NCI-H69 (cell line): Measurements from ENCODE around the gene USE1.

ENCODE experiments used
- DNase-seq: peaks from one replicate; lab custom pipeline; 2025; lab: John Stamatoyannopoulos, UW

Gene USE1

GRCh38 chr19:17235971-17236777 is 21.0 kb downstream of the USE1 start:
- DNase-seq, result peak; percentile 90

GRCh38 chr19:17236811-17237543 is 21.8 kb downstream of the USE1 start:
- DNase-seq, result peak; percentile 24

- no peak for DNase-seq
These were observed 22.9 kb downstream of the USE1 start for GRCh38 chr19:17237747-17238706.

DNA sequence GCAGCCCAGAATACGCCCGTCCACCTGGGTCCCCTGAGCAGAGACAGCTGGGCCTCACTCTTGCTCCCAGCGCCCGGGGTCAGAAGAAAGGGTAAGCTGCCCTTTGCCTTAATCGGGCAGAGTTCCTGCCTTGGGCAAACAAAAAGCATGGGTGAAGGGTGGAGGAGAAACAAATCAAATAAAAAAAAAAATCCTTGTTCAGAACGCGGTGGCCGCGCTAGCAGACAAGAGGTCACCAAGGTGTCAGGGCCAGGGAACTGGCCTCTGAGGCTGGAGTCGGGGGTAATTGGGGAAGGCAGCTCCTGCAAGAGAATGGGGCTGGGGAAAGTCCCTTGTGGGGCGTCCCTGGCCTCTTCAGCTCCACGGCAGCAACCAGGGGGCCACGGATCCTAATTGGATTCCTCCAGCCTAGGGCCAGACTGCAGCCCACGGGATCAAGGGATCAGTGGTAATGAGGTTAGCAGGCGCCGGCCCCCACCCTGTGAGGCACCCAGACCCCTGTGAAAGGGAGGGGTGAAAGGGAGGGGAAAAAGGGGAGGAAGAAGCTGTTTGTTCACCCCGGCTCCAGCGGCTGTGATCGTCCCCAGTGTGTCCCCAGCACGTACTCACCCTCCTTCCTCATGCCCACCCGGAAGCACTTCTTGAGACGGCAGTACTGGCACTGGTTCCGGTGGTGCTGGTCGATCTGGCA is 25.1 kb downstream of the USE1 start:
- DNase-seq, result no peak

GRCh38 chr19:17240826-17241399 is 25.8 kb downstream of the USE1 start:
- DNase-seq, result no peak

- no peak for DNase-seq
These were observed 27.5 kb downstream of the USE1 start for GRCh38 chr19:17242431-17243208.

GRCh38 chr19:17243211-17243829 is 28.2 kb downstream of the USE1 start:
- DNase-seq, result no peak

- DNase-seq, result no peak
These were observed 28.9 kb downstream of the USE1 start for GRCh38 chr19:17243830-17244617.

- peak; percentile 58 for DNase-seq
These were observed 29.7 kb downstream of the USE1 start for GRCh38 chr19:17244618-17245534.

DNA sequence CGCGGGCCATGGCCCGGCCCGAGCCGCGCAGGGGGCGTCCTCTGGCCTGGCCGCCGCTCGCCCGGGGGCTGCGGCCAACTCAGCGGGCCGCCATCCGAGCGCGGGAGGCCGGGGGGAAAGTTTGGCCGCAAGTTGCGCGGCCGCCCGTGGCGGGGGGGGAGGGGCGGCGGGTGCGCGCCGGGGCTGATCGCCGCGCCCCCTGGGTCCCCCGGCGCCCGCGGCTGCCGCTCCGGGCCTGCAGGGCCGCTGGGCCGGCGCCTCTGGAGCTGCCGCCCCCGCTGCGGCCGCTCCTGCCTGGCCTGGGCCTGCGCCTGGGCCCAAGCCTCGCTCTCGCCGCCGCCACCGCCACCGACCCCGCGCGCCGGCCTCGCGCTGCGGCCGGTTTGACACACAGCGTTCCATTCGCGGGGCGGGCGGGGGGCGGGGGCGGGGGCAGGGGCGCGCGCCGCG is 30.4 kb downstream of the USE1 start, which contains the start of gene NR2F6:
Gene NR2F6, minus strand, starts transcription at position 385 of the 450 bp plus-strand sequence. CDS start 699 bp downstream, outside the sequence.
- DNase-seq, result no peak

DNA sequence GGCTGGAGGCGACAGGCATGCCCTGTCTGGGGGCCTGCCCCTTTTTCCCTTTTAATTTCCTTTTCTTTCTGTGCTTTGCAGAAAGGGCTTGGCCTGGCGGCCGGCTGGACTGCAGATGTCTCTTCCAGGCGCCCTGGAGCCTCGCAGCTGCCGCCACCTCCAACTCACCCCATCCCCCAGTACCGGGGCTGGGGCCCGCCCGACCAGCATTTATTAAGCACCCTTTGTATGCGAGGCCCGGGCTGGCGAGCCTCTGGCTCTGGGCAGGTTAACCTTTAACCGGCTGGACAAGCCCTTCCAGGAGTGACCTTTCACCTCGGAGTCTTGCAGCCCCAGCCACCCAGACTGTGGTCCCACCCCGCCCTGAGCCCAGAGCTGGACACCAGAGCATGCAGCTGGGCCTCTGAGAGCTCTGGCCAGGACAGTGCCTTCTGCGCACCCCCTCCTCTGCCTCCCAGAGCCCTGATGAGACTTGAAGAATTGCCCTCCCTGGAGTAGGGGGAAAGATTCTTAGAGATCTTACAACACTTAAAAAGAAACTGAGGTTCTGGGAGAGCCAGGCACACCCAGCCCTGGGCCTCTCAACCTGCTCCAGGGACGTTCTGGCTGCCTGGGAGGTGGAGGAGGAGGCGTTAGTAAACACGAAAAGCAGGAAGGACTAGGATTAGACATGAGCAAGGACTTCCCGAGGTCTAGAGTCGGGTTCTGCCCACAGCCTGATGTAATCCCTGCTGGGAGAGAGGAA is 31.7 kb downstream of the USE1 start:
- peak; percentile 83 for DNase-seq

- peak; percentile 69 for DNase-seq
These were observed 33.0 kb downstream of the USE1 start for GRCh38 chr19:17248011-17248776.

- no peak for DNase-seq
These were observed 34.9 kb downstream of the USE1 start for GRCh38 chr19:17249887-17250548.

GRCh38 chr19:17254636-17255035 is 39.5 kb downstream of the USE1 start:
- no peak for DNase-seq

DNA sequence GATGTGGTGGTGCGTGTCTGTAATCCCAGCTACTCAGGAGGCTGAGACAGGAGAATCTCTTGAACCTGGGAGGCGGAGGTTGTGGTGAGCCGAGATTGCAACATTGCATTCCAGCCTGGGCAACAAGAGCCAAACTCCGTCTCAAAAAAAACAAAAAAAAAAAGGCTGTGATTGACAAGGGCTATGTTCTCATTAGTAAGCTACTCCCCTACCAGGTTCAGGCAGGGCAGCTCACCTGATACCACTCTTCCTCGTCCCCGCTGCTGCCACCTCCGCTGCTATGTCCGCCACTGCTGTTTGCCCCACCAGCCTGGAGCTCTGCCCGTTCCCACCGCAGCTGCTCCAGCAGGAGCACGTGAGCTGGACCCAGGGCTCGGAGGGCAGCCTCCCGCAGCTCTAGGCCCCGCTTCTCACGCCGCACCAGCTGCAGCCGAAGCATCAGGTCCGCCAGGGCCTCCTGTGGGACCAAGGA is 40.0 kb downstream of the USE1 start:
- peak; percentile 53 for DNase-seq

DNA sequence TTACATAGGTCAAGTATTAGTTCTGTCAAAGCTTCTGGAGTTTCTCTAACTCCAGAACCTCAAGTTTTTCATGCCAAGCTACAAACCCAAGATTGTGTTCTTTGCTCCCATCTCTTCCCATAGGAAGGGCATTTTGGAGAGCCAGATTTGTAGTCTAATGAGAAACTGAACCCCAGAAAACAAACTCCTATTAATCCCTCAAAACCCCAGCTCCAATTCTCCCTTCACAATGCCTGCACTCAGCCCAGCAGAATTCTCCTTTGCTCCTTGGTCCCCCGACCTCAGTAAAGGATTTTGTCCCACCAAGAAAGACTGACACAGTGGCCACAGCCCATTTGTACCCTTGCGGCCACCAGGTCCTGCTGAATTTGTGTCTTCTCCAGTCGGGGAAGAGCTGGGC is 41.0 kb downstream of the USE1 start:
- no peak for DNase-seq
